ENCODE data around the gene PAGE4. TPM values are rescaled to one million over a fixed set of nuclear protein-coding genes. Genes with fewer than 3 reads are reported as not detected.

Gene PAGE4
- total RNA-seq, 1 experiment from 2014 or later, result not detected

- Histone ChIP-seq H3K9me3 (ENCODE audit: low read depth, low read length, poor library complexity, severe bottlenecking) (no peaks in the 10 kb centered on the region), H3K4me1 (ENCODE audit: insufficient read depth, low read length, poor library complexity, severe bottlenecking) (no peaks in the 10 kb centered on the region), H3K4me3 (ENCODE audit: low read depth, low read length, poor library complexity, severe bottlenecking) (no peak overlapping the region), H3K36me3 (ENCODE audit: insufficient read depth, low read length, poor library complexity, severe bottlenecking) (no peaks in the 10 kb centered on the region), H3K27ac (ENCODE audit: low read depth, low read length, poor library complexity, severe bottlenecking) (no peak overlapping the region), H3K27me3 (replicated peaks; ENCODE audit: insufficient read depth, low read depth, low read length, poor library complexity) (no peaks in the 10 kb centered on the region)
- DNase-seq (ENCODE audit: low spot score), result peak; percentile 71
- CTCF ChIA-PET, result interaction anchor here (1.7 kb wide), 1 partner anchor 36 kb away, joined by 4 read pairs; no protein-coding TSS in a partner anchor
- intact Hi-C loops (cut with micrococcal nuclease; ENCODE audit: unreplicated experiment), result loop anchor here (1.0 kb wide), 1 partner anchor 36 kb away; no protein-coding TSS in a partner anchor
- POLR2A ChIA-PET (ENCODE audit: low non-redundant PET), result no interaction called here
- BruUV-seq (replicated peaks), result no TSS peak
- no peak for TF ChIP-seq EZH2 (IDR thresholded peaks at IDR 0.05; ENCODE audit: borderline replicate concordance, low read depth, low read length, poor library complexity, severe bottlenecking)
- TF ChIP-seq, protein P1, sequence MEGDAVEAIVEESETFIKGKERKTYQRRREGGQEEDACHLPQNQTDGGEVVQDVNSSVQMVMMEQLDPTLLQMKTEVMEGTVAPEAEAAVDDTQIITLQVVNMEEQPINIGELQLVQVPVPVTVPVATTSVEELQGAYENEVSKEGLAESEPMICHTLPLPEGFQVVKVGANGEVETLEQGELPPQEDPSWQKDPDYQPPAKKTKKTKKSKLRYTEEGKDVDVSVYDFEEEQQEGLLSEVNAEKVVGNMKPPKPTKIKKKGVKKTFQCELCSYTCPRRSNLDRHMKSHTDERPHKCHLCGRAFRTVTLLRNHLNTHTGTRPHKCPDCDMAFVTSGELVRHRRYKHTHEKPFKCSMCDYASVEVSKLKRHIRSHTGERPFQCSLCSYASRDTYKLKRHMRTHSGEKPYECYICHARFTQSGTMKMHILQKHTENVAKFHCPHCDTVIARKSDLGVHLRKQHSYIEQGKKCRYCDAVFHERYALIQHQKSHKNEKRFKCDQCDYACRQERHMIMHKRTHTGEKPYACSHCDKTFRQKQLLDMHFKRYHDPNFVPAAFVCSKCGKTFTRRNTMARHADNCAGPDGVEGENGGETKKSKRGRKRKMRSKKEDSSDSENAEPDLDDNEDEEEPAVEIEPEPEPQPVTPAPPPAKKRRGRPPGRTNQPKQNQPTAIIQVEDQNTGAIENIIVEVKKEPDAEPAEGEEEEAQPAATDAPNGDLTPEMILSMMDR (conservative IDR thresholded peaks at IDR 0.05; ENCODE audit: low read depth, low read length), result peak; percentile 63
Measured at GRCh38 chrX:49840679-49841078, 11.6 kb downstream of the PAGE4 start.

DNA sequence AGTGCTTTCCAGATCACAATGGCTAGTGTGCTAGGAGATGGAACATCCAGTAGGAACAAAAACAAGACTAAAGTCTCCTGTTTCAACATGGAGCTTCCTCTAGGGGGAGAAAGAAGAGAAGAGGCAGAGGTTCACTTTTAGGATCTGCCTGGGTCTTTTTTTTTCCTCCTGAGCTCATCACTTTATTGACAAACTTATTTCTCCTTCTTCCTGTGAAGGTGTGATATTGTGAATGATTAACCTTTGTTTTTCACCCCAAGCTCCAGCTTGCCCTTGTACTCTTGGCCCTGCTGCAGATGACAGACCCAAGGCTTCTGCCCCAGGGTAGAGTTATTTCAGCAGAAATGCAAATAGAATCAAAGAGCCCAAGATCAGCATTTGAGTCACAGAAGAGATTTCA, 13.5 kb downstream of the PAGE4 start:
- CTCF ChIA-PET, result no interaction called here
- intact Hi-C loops (cut with micrococcal nuclease; ENCODE audit: unreplicated experiment), result no loop called here

GRCh38 chrX:49844611-49845010, 15.5 kb downstream of the PAGE4 start:
- intact Hi-C loops (cut with micrococcal nuclease; ENCODE audit: unreplicated experiment), result no loop called here
- Histone ChIP-seq H3K27ac (ENCODE audit: low read depth, low read length, poor library complexity, severe bottlenecking) (no peak overlapping the region), H3K4me1 (ENCODE audit: insufficient read depth, low read length, poor library complexity, severe bottlenecking) (no peaks in the 10 kb centered on the region), H3K4me3 (ENCODE audit: low read depth, low read length, poor library complexity, severe bottlenecking) (no peak overlapping the region), H3K36me3 (ENCODE audit: insufficient read depth, low read length, poor library complexity, severe bottlenecking) (no peaks in the 10 kb centered on the region), H3K27me3 (replicated peaks; ENCODE audit: insufficient read depth, low read depth, low read length, poor library complexity) (no peaks in the 10 kb centered on the region), H3K9me3 (ENCODE audit: low read depth, low read length, poor library complexity, severe bottlenecking) (no peaks in the 10 kb centered on the region)
- no peak for DNase-seq (ENCODE audit: low spot score)
- no TSS peak for BruUV-seq (replicated peaks)
- no peak for TF ChIP-seq EZH2 (IDR thresholded peaks at IDR 0.05; ENCODE audit: borderline replicate concordance, low read depth, low read length, poor library complexity, severe bottlenecking)
- TF ChIP-seq, protein P1 (conservative IDR thresholded peaks at IDR 0.05; ENCODE audit: low read depth, low read length), result no peak
- ChIA-PET CTCF (no interaction called here), POLR2A (ENCODE audit: low non-redundant PET) (no interaction called here)

More for the DNA sequence above, 13.5 kb downstream of the PAGE4 start:
- POLR2A ChIA-PET (ENCODE audit: low non-redundant PET), result no interaction called here
- Histone ChIP-seq H3K36me3 (ENCODE audit: insufficient read depth, low read length, poor library complexity, severe bottlenecking) (no peaks in the 10 kb centered on the region), H3K27ac (ENCODE audit: low read depth, low read length, poor library complexity, severe bottlenecking) (no peak overlapping the region), H3K27me3 (replicated peaks; ENCODE audit: insufficient read depth, low read depth, low read length, poor library complexity) (no peaks in the 10 kb centered on the region), H3K4me3 (ENCODE audit: low read depth, low read length, poor library complexity, severe bottlenecking) (no peak overlapping the region), H3K9me3 (ENCODE audit: low read depth, low read length, poor library complexity, severe bottlenecking) (no peaks in the 10 kb centered on the region), H3K4me1 (ENCODE audit: insufficient read depth, low read length, poor library complexity, severe bottlenecking) (no peaks in the 10 kb centered on the region)
- BruUV-seq (replicated peaks), result no TSS peak
- no peak for TF ChIP-seq EZH2 (IDR thresholded peaks at IDR 0.05; ENCODE audit: borderline replicate concordance, low read depth, low read length, poor library complexity, severe bottlenecking)
- TF ChIP-seq, protein P1 (conservative IDR thresholded peaks at IDR 0.05; ENCODE audit: low read depth, low read length), result 0 out of 2 replicates have a peak, but pooled peaks have one; percentile 15
- no peak for DNase-seq (ENCODE audit: low spot score)

Measured in A673 (cell line).